Endothelial cell (in vitro differentiated cells): ENCODE measurements around the gene RET. TPM values are rescaled to one million over a fixed set of nuclear protein-coding genes. Genes with fewer than 3 reads are reported as not detected.
A peak's percentile ranks its signal among the peaks of the same experiment; 100 is the strongest.

ENCODE experiments used
- DNase-seq: peaks from one replicate; pipeline ENCODE4 v3.0.0; 2021; ENCODE audit warnings: low spot score
- H3K27ac Mint-ChIP-seq: one replicate; pipeline ENCODE4 v1.8.0; 2021; ENCODE audit warnings: mixed read lengths, inconsistent platforms; ENCODE audit not compliant: unreplicated experiment
- H3K27me3 Mint-ChIP-seq: one replicate; pipeline ENCODE4 v1.8.0; 2021; ENCODE audit warnings: mild to moderate bottlenecking, moderate library complexity, mixed read lengths, inconsistent platforms; ENCODE audit not compliant: unreplicated experiment
- H3K36me3 Mint-ChIP-seq: one replicate; pipeline ENCODE4 v1.8.0; 2021; ENCODE audit warnings: mild to moderate bottlenecking, low read depth, mixed read lengths, inconsistent platforms; ENCODE audit not compliant: unreplicated experiment
- H3K4me1 Mint-ChIP-seq: one replicate; pipeline ENCODE4 v1.8.0; 2021; ENCODE audit warnings: mild to moderate bottlenecking, mixed read lengths, inconsistent platforms; ENCODE audit not compliant: unreplicated experiment
- H3K4me3 Mint-ChIP-seq: one replicate; pipeline ENCODE4 v1.8.0; 2021; ENCODE audit warnings: mild to moderate bottlenecking, mixed read lengths, inconsistent platforms; ENCODE audit not compliant: unreplicated experiment
- H3K9me3 Mint-ChIP-seq: one replicate; pipeline ENCODE4 v1.8.0; 2021; ENCODE audit warnings: mixed read lengths, inconsistent platforms; ENCODE audit not compliant: unreplicated experiment
- total RNA-seq: library from RNA; stranded (reverse); fragmentation: NEBNext Ultra II Directional; extraction: Animal tissue kit (Norgen Biotek cat#: 25700); gene quantifications from one replicate; pipeline ENCODE4 v1.2.1, GENCODE V29; 2021; ENCODE audit not compliant: unreplicated experiment
- TF ChIP-seq, protein P1 (sequence below): fragments of 200-600 bp; sonication (generic); IDR thresholded peaks from one replicate; pipeline ENCODE4 v1.5.0; 2021; ENCODE audit warnings: antibody characterized with exemption; ENCODE audit not compliant: unreplicated experiment

Gene RET
- total RNA-seq, 1 donor from 2014 or later, result 0.28 TPM

DNA sequence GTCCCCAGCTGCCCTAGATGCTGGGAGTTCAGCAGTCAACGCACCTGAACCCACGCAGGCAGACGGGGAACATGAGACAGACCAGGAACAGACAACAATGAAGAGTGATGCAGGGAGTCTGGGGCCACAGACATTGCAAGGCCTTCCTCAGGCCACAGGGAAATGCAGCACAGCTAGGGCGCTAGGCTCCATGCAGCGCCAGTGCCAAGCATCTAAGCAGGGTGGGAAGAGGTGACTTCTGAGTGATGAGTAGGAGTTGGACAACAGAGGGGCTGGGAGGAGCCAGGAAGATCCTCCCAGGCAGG lies 7.7 kb upstream of the RET start:
- H3K4me3 Mint-ChIP-seq, result no peak overlapping the region
- H3K9me3 Mint-ChIP-seq, result no peaks in the 10 kb centered on the region
- no peaks in the 10 kb centered on the region for H3K36me3 Mint-ChIP-seq
- H3K27me3 Mint-ChIP-seq, result peaks cover 19% of the 10 kb centered on the region
- DNase-seq, result no peak
- H3K27ac Mint-ChIP-seq, result peak overlapping the region; percentile 30
- no peaks in the 10 kb centered on the region for H3K4me1 Mint-ChIP-seq
- TF ChIP-seq, protein P1, sequence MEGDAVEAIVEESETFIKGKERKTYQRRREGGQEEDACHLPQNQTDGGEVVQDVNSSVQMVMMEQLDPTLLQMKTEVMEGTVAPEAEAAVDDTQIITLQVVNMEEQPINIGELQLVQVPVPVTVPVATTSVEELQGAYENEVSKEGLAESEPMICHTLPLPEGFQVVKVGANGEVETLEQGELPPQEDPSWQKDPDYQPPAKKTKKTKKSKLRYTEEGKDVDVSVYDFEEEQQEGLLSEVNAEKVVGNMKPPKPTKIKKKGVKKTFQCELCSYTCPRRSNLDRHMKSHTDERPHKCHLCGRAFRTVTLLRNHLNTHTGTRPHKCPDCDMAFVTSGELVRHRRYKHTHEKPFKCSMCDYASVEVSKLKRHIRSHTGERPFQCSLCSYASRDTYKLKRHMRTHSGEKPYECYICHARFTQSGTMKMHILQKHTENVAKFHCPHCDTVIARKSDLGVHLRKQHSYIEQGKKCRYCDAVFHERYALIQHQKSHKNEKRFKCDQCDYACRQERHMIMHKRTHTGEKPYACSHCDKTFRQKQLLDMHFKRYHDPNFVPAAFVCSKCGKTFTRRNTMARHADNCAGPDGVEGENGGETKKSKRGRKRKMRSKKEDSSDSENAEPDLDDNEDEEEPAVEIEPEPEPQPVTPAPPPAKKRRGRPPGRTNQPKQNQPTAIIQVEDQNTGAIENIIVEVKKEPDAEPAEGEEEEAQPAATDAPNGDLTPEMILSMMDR, result no peak

DNA sequence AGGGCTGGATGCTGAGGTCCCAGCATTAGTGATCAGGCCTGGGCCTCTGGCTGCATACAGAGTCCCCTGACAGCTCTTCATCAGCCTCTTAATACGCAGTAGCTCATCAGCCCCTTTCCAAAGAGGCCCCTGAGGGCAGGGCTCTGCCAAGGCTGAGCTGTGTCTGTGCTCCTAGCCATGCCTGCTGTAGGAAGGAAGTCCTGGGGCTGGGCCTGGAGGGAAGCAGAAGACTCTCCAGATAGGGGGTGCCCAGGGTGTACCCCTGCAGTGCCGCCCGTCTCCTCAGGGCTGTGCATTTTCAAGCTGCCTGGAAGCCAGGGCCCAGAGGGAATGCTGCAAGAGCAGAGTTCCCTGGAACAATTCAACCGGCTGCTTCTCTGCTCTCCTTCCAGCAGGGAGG lies 7.3 kb upstream of the RET start:
- Mint-ChIP-seq H3K4me3 (no peak overlapping the region), H3K36me3 (no peaks in the 10 kb centered on the region)
- DNase-seq, result no peak

DNA sequence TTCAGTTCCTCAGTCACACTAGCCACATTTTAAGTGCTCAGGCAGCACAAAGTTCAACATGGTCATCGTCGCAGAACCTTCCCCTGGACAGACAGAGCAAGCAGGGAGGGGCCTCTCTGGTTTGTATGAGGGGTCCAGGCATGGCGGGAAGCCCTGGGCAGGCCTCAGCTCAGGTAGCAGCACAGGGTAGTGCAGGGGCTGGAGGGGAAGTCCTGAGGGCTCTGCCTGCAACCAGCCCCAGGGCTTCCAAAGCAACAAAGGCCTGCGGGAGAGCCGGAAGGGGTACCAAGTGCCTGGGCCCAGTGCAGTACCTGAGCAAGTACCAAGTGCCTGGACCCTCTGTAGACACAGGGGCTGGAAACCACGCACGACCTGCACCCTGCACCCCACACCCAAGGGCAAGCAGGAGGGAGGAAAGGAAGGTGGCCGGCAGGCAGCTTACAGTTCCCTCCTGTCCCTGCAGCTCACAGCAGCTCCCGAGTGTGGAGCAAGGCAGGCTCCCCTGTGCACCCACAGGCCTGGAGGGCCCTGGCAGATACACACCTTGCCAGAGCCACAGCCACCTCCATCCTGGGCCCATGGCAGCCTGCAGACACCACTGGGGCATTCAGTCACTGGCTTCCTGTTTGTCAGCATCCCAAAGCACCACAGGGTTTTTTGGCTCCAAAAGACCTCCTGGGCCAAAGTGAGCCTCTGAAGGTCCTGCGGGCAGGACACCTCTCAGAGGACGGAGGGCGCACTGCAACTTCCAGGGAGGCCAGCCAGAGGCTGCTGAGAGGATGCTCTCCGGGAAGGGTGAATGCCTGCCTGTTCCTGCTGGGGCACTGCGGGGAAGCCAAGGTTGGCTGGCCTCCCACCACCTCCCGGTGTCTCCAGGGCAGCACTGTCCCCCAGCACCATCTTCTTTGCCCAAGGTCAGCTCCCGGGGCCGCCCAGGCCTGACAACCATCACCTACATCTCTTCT lies 6.5 kb upstream of the RET start:
- Mint-ChIP-seq H3K27me3 (peaks cover 23% of the 10 kb centered on the region), H3K36me3 (no peaks in the 10 kb centered on the region), H3K4me3 (no peak overlapping the region), H3K9me3 (no peaks in the 10 kb centered on the region), H3K4me1 (no peaks in the 10 kb centered on the region), H3K27ac (no peak overlapping the region)
- no peak for DNase-seq
- TF ChIP-seq, protein P1, result no peak

More for the DNA sequence above, 7.3 kb upstream of the RET start:
- Mint-ChIP-seq H3K27me3 (peaks cover 20% of the 10 kb centered on the region), H3K4me1 (no peaks in the 10 kb centered on the region), H3K9me3 (no peaks in the 10 kb centered on the region), H3K27ac (no peak overlapping the region)
- TF ChIP-seq, protein P1, result no peak

DNA sequence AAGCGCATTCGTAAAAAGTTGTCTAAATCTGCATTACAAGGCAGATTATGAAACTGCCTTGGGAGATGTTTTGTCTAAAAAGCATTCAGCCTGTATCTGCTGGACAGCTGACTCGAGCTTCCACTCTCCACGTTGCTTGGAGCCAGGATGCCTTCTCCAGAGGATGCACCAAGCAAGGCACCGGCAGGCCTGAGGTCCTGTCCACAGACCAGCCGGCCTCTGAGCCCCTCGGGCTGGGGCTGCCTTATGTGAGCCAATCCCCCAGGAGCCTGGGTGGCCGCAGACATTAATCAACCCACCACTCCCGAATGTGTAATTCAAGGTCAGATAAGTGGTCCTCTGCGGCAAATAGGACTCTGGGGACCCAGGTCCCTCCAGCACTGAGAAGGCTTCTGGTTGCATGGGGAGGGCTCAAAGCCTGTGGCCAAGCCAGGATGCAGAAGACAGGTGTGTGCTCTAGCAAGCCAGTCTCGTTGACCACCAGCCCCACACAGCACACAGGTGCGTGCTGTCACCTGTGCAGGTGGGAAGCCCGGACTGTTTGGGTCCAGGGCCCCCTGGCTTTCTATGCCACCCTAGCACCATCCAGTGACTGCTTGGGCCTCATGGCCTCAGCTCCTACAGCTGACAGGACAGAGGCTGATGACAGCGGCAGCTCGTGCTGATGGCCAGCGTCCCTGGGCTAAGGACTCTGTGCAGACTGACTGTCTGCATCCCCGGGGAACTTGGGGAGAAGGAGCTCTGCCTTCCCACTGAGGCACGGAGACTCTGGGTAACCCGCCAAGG lies 4.8 kb upstream of the RET start:
- no peak for DNase-seq
- no peak overlapping the region for H3K4me3 Mint-ChIP-seq
- H3K27me3 Mint-ChIP-seq, result peaks cover 24% of the 10 kb centered on the region
- no peak overlapping the region for H3K27ac Mint-ChIP-seq
- H3K4me1 Mint-ChIP-seq, result no peaks in the 10 kb centered on the region
- TF ChIP-seq, protein P1, result no peak
- no peaks in the 10 kb centered on the region for H3K9me3 Mint-ChIP-seq
- no peaks in the 10 kb centered on the region for H3K36me3 Mint-ChIP-seq

DNA sequence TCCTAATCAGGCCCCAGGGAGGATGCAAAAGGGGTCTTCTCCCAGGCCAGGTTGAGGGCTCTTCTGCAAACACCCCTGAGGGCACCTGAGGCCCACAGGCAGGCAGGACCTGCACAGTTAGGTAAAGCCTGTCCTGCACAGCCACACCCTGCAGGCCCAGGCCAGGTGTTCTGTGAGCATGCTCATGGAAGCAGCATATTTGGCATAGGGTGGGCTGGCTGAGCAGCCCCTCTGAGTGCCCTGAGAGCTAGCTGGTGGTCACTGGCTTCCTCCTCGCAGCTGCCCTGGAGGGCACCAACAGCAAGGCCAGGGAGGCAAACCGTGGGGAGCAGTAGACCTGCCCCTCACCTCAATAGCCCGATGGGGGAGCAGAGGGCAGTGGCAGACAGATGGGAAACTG lies 3.7 kb upstream of the RET start:
- no peaks in the 10 kb centered on the region for H3K4me1 Mint-ChIP-seq
- TF ChIP-seq, protein P1, result no peak
- H3K9me3 Mint-ChIP-seq, result no peaks in the 10 kb centered on the region
- no peak for DNase-seq
- H3K27ac Mint-ChIP-seq, result no peak overlapping the region
- H3K27me3 Mint-ChIP-seq, result peaks cover 26% of the 10 kb centered on the region
- no peak overlapping the region for H3K4me3 Mint-ChIP-seq
- H3K36me3 Mint-ChIP-seq, result no peaks in the 10 kb centered on the region
